Panc1 (cell line): ENCODE results near the gene PTPRN. TPM values are rescaled to one million over a fixed set of nuclear protein-coding genes. Genes with fewer than 3 reads are reported as not detected.

Experiments used
- ATAC-seq: fragments of 200-7000 bp; cut with Tn5 transposase; 2 replicates; pipeline ENCODE4 v1.9.1; 2020; ENCODE audit warnings: mild to moderate bottlenecking, moderate library complexity
- BruUV-seq: library from RNA; stranded (reverse); fragments of 400-500 nt; replicated peaks from 2 replicates; lab custom pipeline; 2021; lab: Mats Ljungman, UMichigan
- CTCF ChIA-PET: fragments of 300-600 bp; sonication (Branson Sonifier 250); formaldehyde crosslinking; loops from one replicate; lab custom pipeline; 2022; ENCODE audit warnings: antibody characterized with exemption; lab: Charles Lee
- POLR2A ChIA-PET: fragments of 300-600 bp; sonication (Branson Sonifier 250); formaldehyde crosslinking; loops from one replicate; lab custom pipeline; 2022; ENCODE audit warnings: antibody characterized with exemption; lab: Charles Lee
- DNase-seq: peaks from one replicate; pipeline ENCODE4 v3.0.0-alpha.2; 2010; ENCODE audit warnings: low read depth, low spot score
- H3K27ac ChIP-seq: 2 replicates; pipeline ENCODE4 v1.5.1; 2011; ENCODE audit warnings: mild to moderate bottlenecking, low read length, inconsistent platforms
- H3K27me3 ChIP-seq: fragments of 200-500 bp; sonication (Bioruptor generic); 2 replicates; pipeline ENCODE4 v1.6.0; 2014; ENCODE audit warnings: low read length, inconsistent platforms; ENCODE audit not compliant: control insufficient read depth, insufficient read depth
- H3K36me3 ChIP-seq: fragments of 200-500 bp; sonication (Bioruptor generic); 2 replicates; pipeline ENCODE4 v1.5.1; 2014; ENCODE audit warnings: inconsistent platforms, mild to moderate bottlenecking, low read length, moderate library complexity; ENCODE audit not compliant: control insufficient read depth, insufficient read depth
- H3K4me1 ChIP-seq: 2 replicates; pipeline ENCODE4 v1.5.1; 2011; ENCODE audit warnings: inconsistent platforms, mild to moderate bottlenecking, low read length, moderate library complexity; ENCODE audit not compliant: control insufficient read depth, insufficient read depth
- H3K4me3 ChIP-seq, 2 experiments: 2 replicates each; pipeline ENCODE4 v1.5.1; 2011 to 2012; ENCODE audit warnings: low read depth in 2 of 2, low read length in 2 of 2, mild to moderate bottlenecking in 2 of 2, inconsistent platforms in 1 of 2, moderate library complexity in 1 of 2
- H3K9me3 ChIP-seq: fragments of 200-500 bp; sonication (Bioruptor generic); 2 replicates; pipeline ENCODE4 v1.5.1; 2014; ENCODE audit warnings: low read depth, mild to moderate bottlenecking, inconsistent platforms, low read length, moderate library complexity; ENCODE audit not compliant: control insufficient read depth, insufficient read depth
- POLR2AphosphoS5 ChIP-seq: IDR thresholded peaks from 2 replicates; pipeline ENCODE4 v1.6.1; 2012; ENCODE audit warnings: mild to moderate bottlenecking, low read depth, low read length, moderate library complexity
- SIN3A ChIP-seq: IDR thresholded peaks from 2 replicates; pipeline ENCODE4 v1.6.1; 2012; ENCODE audit warnings: low read depth, mild to moderate bottlenecking, low read length, moderate library complexity, borderline replicate concordance; ENCODE audit not compliant: insufficient read depth
- TCF7L2 ChIP-seq: IDR thresholded peaks from 2 replicates; pipeline ENCODE4 v1.6.1; 2011; ENCODE audit warnings: mild to moderate bottlenecking, low read depth, low read length, inconsistent platforms
- in situ Hi-C: cut with HindIII; loops from 2 replicates; pipeline ENCODE4 v1.10.0; 2016; ENCODE audit warnings: low sequenced_read_pairs, low pct_unique_long_range_greater_than_20kb
- intact Hi-C: fragments of 100-400 bp; cut with micrococcal nuclease; formaldehyde crosslinking; loops from one replicate; pipeline ENCODE4 v1.10.0; 2022; ENCODE audit not compliant: unreplicated experiment
- total RNA-seq: library from RNA; stranded (reverse); gene quantifications from one replicate; pipeline ENCODE4 v1.2.1, GENCODE V29; 2021; ENCODE audit not compliant: unreplicated experiment
- TF ChIP-seq, protein P1 (sequence below): fragments of 450-650 bp; IDR thresholded peaks from 2 replicates; pipeline ENCODE4 v1.5.1; 2017; ENCODE audit warnings: mild to moderate bottlenecking
- TF ChIP-seq, protein P2 (sequence below), 2 experiments: IDR thresholded peaks; 2 replicates each; pipeline ENCODE4 v1.6.1; 2011 to 2012; ENCODE audit warnings: low read depth in 2 of 2, control low read depth in 1 of 2, low read length in 1 of 2, mild to moderate bottlenecking in 1 of 2, moderate library complexity in 1 of 2; ENCODE audit not compliant: insufficient read depth in 1 of 2

Gene PTPRN
- total RNA-seq, 1 experiment from 2014 or later, result not detected

DNA sequence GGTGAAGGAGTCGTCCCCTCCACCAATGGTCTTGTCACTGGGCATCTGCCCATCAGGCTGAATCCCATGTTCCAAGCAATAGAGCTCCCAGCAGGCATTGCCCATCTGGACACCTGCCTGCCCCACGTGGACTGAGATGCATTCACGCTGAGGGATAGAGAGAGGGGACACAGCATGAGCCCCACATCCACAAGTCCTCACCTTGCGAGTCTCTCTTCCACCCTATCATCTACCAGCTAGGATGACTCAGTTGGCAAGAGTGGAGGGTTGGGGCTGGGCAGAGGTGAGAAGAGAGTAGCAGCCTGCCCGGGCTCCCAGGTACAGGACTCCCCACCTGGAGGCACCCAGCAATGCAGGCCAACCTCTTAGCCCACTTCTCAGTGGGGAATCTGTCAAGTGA, 57.1 kb downstream of the PTPRN start:
- no peak for TF ChIP-seq SIN3A
- TF ChIP-seq, protein P1, sequence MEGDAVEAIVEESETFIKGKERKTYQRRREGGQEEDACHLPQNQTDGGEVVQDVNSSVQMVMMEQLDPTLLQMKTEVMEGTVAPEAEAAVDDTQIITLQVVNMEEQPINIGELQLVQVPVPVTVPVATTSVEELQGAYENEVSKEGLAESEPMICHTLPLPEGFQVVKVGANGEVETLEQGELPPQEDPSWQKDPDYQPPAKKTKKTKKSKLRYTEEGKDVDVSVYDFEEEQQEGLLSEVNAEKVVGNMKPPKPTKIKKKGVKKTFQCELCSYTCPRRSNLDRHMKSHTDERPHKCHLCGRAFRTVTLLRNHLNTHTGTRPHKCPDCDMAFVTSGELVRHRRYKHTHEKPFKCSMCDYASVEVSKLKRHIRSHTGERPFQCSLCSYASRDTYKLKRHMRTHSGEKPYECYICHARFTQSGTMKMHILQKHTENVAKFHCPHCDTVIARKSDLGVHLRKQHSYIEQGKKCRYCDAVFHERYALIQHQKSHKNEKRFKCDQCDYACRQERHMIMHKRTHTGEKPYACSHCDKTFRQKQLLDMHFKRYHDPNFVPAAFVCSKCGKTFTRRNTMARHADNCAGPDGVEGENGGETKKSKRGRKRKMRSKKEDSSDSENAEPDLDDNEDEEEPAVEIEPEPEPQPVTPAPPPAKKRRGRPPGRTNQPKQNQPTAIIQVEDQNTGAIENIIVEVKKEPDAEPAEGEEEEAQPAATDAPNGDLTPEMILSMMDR, result no peak
- TF ChIP-seq, protein P2, sequence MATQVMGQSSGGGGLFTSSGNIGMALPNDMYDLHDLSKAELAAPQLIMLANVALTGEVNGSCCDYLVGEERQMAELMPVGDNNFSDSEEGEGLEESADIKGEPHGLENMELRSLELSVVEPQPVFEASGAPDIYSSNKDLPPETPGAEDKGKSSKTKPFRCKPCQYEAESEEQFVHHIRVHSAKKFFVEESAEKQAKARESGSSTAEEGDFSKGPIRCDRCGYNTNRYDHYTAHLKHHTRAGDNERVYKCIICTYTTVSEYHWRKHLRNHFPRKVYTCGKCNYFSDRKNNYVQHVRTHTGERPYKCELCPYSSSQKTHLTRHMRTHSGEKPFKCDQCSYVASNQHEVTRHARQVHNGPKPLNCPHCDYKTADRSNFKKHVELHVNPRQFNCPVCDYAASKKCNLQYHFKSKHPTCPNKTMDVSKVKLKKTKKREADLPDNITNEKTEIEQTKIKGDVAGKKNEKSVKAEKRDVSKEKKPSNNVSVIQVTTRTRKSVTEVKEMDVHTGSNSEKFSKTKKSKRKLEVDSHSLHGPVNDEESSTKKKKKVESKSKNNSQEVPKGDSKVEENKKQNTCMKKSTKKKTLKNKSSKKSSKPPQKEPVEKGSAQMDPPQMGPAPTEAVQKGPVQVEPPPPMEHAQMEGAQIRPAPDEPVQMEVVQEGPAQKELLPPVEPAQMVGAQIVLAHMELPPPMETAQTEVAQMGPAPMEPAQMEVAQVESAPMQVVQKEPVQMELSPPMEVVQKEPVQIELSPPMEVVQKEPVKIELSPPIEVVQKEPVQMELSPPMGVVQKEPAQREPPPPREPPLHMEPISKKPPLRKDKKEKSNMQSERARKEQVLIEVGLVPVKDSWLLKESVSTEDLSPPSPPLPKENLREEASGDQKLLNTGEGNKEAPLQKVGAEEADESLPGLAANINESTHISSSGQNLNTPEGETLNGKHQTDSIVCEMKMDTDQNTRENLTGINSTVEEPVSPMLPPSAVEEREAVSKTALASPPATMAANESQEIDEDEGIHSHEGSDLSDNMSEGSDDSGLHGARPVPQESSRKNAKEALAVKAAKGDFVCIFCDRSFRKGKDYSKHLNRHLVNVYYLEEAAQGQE (IDR thresholded peaks at IDR 0.05; ENCODE audit: insufficient read depth in 1 of 2, low read depth in 2 of 2, low read length in 1 of 2), result no peak
- no peak overlapping the region for H3K27ac ChIP-seq
- BruUV-seq, result no TSS peak
- ATAC-seq (no peak), DNase-seq (no peak)
- POLR2A ChIA-PET, result no interaction called here
- H3K36me3 ChIP-seq, result no peaks in the 10 kb centered on the region; the same call in 1 of the 2 replicates
- in situ Hi-C loops, result no loop called here
- H3K9me3 ChIP-seq, result no peaks in the 10 kb centered on the region
- intact Hi-C loops, result no loop called here
- H3K4me1 ChIP-seq, result peaks cover 37% of the 10 kb centered on the region
- H3K27me3 ChIP-seq, result peaks cover 8% of the 10 kb centered on the region
- CTCF ChIA-PET, result interaction anchor here (0.6 to 0.7 kb wide), 2 partner anchors 136 to 272 kb away, joined by 3 to 9 read pairs; partner anchors contain the start of gene DNPEP
- H3K4me3 ChIP-seq, result no peak overlapping the region

DNA sequence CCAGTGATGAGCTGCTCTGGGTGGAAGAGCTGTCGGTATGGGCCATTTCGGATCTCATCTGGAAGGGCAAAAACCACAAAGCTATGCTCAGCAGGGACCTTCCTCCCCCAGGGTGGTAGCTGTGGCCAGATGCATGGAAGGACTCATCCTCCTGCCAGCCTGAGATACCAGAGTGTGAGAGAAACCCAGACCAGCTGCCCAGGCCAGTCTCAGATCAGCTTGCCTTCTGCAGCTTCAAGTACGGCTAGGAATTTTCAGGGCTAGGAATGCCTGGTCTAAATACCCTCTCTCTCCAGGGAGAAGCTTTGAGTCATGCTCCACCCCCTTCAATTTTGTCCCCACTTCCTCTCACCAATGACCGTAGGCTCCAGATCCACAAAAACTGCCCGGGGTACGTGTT, 57.5 kb downstream of the PTPRN start:
- ATAC-seq (no peak), DNase-seq (no peak)
- peaks cover 37% of the 10 kb centered on the region for H3K4me1 ChIP-seq
- POLR2A ChIA-PET, result no interaction called here
- peaks cover 8% of the 10 kb centered on the region for H3K27me3 ChIP-seq
- in situ Hi-C loops (no loop called here), intact Hi-C loops (no loop called here)
- H3K4me3 ChIP-seq, result no peak overlapping the region
- CTCF ChIA-PET, result interaction anchor here (0.6 kb wide), 1 partner anchor 136 kb away, joined by 3 read pairs; the partner anchor contains the start of gene DNPEP
- no peaks in the 10 kb centered on the region for H3K9me3 ChIP-seq
- H3K27ac ChIP-seq, result no peak overlapping the region
- TF ChIP-seq, protein P1, result no peak
- TF ChIP-seq TCF7L2 (no peak), POLR2AphosphoS5 (no peak), SIN3A (no peak)
- TF ChIP-seq, protein P2 (IDR thresholded peaks at IDR 0.05; ENCODE audit: insufficient read depth in 1 of 2, low read depth in 2 of 2, low read length in 1 of 2), result no peak
- no peaks in the 10 kb centered on the region; the same call in 1 of the 2 replicates for H3K36me3 ChIP-seq
- no TSS peak for BruUV-seq
